ENCODE data around the gene ICAM1.

DNA sequence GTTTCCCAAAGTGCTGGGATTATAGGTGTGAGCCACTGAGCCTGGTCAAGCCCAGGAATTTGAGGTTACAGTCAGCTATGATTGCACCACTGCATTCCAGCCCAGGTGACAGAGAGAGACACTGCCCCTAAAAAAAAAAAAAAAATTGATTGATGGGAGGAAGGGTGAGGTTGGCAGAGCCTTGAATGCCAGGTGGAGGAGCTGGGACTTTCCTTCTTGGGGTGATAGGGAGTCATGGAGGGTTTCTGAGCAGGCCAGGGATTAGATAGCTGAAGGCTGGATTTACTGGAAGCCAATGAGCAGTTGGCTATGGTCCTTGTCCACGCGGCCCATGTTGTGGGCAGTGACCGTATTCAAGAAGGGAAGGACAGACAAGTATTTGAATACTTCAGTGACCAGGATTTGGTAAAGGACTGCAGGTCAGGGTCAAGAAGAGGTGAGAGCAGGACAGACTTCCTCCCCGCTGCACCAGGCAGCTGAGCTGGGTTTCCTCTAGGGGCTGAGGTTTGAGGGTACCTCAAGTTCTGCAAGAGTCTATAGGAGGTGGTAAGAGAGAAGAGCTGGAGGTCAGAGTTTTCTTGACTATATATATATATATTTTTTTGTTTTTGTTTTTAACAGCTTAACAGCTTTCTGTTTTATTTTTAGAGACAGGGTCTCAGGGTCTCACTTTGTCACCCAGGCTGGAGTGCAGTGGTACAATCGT is 9.0 kb downstream of the ICAM1 start:
- TF ChIP-seq EZH2 (IDR thresholded peaks at IDR 0.05): no peak
- TF ChIP-seq, protein P1, sequence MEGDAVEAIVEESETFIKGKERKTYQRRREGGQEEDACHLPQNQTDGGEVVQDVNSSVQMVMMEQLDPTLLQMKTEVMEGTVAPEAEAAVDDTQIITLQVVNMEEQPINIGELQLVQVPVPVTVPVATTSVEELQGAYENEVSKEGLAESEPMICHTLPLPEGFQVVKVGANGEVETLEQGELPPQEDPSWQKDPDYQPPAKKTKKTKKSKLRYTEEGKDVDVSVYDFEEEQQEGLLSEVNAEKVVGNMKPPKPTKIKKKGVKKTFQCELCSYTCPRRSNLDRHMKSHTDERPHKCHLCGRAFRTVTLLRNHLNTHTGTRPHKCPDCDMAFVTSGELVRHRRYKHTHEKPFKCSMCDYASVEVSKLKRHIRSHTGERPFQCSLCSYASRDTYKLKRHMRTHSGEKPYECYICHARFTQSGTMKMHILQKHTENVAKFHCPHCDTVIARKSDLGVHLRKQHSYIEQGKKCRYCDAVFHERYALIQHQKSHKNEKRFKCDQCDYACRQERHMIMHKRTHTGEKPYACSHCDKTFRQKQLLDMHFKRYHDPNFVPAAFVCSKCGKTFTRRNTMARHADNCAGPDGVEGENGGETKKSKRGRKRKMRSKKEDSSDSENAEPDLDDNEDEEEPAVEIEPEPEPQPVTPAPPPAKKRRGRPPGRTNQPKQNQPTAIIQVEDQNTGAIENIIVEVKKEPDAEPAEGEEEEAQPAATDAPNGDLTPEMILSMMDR (IDR thresholded peaks at IDR 0.05): no peak

Data from neural progenitor cell (in vitro differentiated cells).